H54 (cell line): ENCODE measurements around the gene CIB4.

Experiments
- DNase-seq: peaks from one replicate; pipeline ENCODE4 v3.0.0; 2011; ENCODE audit warnings: low spot score, mixed read lengths; ENCODE audit not compliant: insufficient read length
- FAIRE-seq: peaks from 3 replicates; lab custom pipeline; 2011; peaks lifted over from hg19 to GRCh38; lab: Jason Lieb, UNC
- POLR2A ChIP-seq: IDR thresholded peaks from 2 replicates; pipeline ENCODE4 v1.6.1; 2011; ENCODE audit warnings: low read depth, mild to moderate bottlenecking, low read length

Gene CIB4

GRCh38 chr2:26585966-26586365, 55.2 kb downstream of the CIB4 start:
- DNase-seq (no peak), FAIRE-seq (no peak)
- no peak for TF ChIP-seq POLR2A

GRCh38 chr2:26585100-26585499, 56.1 kb downstream of the CIB4 start:
- TF ChIP-seq POLR2A = no peak
- FAIRE-seq (no peak), DNase-seq (no peak)

- no peak for TF ChIP-seq POLR2A
- no peak for FAIRE-seq
- DNase-seq = no peak
These were observed 56.5 kb downstream of the CIB4 start for GRCh38 chr2:26584656-26585055.

GRCh38 chr2:26584191-26584590, 57.0 kb downstream of the CIB4 start:
- no peak for DNase-seq
- TF ChIP-seq POLR2A = no peak
- no peak for FAIRE-seq

- no peak for TF ChIP-seq POLR2A
- FAIRE-seq = no peak
- no peak for DNase-seq
These were observed 57.7 kb downstream of the CIB4 start for GRCh38 chr2:26583381-26583911.

- DNase-seq = no peak
- no peak for FAIRE-seq
- no peak for TF ChIP-seq POLR2A
These were observed 58.3 kb downstream of the CIB4 start for GRCh38 chr2:26582890-26583289.

GRCh38 chr2:26581991-26582842, 58.9 kb downstream of the CIB4 start:
- DNase-seq = no peak
- FAIRE-seq = no peak
- no peak for TF ChIP-seq POLR2A

- TF ChIP-seq POLR2A = no peak
- DNase-seq (no peak), FAIRE-seq (no peak)
These were observed 59.7 kb downstream of the CIB4 start for GRCh38 chr2:26581266-26581990.

GRCh38 chr2:26580751-26581150, 60.4 kb downstream of the CIB4 start:
- DNase-seq (no peak), FAIRE-seq (no peak)
- TF ChIP-seq POLR2A = no peak

GRCh38 chr2:26580151-26580550, 61.0 kb downstream of the CIB4 start:
- DNase-seq (no peak), FAIRE-seq (no peak)
- no peak for TF ChIP-seq POLR2A

GRCh38 chr2:26579723-26580040, 61.5 kb downstream of the CIB4 start:
- no peak for DNase-seq
- no peak for FAIRE-seq
- no peak for TF ChIP-seq POLR2A

GRCh38 chr2:26579025-26579722, 62.0 kb downstream of the CIB4 start:
- TF ChIP-seq POLR2A = no peak
- no peak for FAIRE-seq
- DNase-seq = no peak

- TF ChIP-seq POLR2A = no peak
- FAIRE-seq (no peak), DNase-seq (no peak)
These were observed 62.6 kb downstream of the CIB4 start for GRCh38 chr2:26578581-26578980.

GRCh38 chr2:26578113-26578458, 63.1 kb downstream of the CIB4 start:
- no peak for TF ChIP-seq POLR2A
- FAIRE-seq = no peak
- no peak for DNase-seq
